Endothelial cell of umbilical vein (primary cell): ENCODE measurements around the gene RIPK3.

Experiments used
- EZH2 ChIP-seq: IDR thresholded peaks from 2 replicates; pipeline ENCODE4 v1.6.1; 2012; ENCODE audit warnings: borderline replicate concordance, low read depth, mild to moderate bottlenecking, moderate library complexity, low read length, inconsistent platforms; ENCODE audit not compliant: severe bottlenecking
- FOS ChIP-seq: IDR thresholded peaks from 2 replicates; pipeline ENCODE4 v1.6.1; 2011; ENCODE audit warnings: mild to moderate bottlenecking, low read length, moderate library complexity, borderline replicate concordance; ENCODE audit not compliant: insufficient read depth
- GATA2 ChIP-seq: IDR thresholded peaks from 2 replicates; pipeline ENCODE4 v1.7.0; 2011; ENCODE audit warnings: low read depth, mild to moderate bottlenecking, moderate library complexity, mixed read lengths, low read length; ENCODE audit not compliant: insufficient read length, insufficient read depth
- JUN ChIP-seq: IDR thresholded peaks from 2 replicates; pipeline ENCODE4 v1.6.1; 2011; ENCODE audit warnings: borderline replicate concordance, low read depth; ENCODE audit not compliant: insufficient read length, insufficient read depth
- MYC ChIP-seq: IDR thresholded peaks from one replicate; pipeline ENCODE4 v1.6.1; 2011; ENCODE audit warnings: mild to moderate bottlenecking, low read depth, low read length
- POLR2A ChIP-seq: IDR thresholded peaks from 2 replicates; pipeline ENCODE4 v1.6.1; 2012; ENCODE audit warnings: low read depth, mild to moderate bottlenecking, control low read depth, low read length
- POLR2AphosphoS5 ChIP-seq: IDR thresholded peaks from 2 replicates; pipeline ENCODE4 v1.6.1; 2012; ENCODE audit warnings: low read depth, mild to moderate bottlenecking, control low read depth, low read length, moderate library complexity; ENCODE audit not compliant: insufficient read depth
- TF ChIP-seq, protein P1 (sequence below), 2 donors: IDR thresholded peaks; 1 replicate in 1 of 2; 2 replicates in 1 of 2; pipeline ENCODE4 v1.5.1; 2011; ENCODE audit warnings: low read length in 2 of 2, mild to moderate bottlenecking in 2 of 2, moderate library complexity in 2 of 2, control low read depth in 1 of 2, inconsistent platforms in 1 of 2, low read depth in 1 of 2; ENCODE audit not compliant: insufficient read depth in 1 of 2; ENCODE audit errors: extremely low read depth in 1 of 2
- TF ChIP-seq, protein P2 (sequence below): IDR thresholded peaks from 2 replicates; pipeline ENCODE4 v1.6.1; 2011; ENCODE audit not compliant: insufficient read depth, insufficient read length

DNA sequence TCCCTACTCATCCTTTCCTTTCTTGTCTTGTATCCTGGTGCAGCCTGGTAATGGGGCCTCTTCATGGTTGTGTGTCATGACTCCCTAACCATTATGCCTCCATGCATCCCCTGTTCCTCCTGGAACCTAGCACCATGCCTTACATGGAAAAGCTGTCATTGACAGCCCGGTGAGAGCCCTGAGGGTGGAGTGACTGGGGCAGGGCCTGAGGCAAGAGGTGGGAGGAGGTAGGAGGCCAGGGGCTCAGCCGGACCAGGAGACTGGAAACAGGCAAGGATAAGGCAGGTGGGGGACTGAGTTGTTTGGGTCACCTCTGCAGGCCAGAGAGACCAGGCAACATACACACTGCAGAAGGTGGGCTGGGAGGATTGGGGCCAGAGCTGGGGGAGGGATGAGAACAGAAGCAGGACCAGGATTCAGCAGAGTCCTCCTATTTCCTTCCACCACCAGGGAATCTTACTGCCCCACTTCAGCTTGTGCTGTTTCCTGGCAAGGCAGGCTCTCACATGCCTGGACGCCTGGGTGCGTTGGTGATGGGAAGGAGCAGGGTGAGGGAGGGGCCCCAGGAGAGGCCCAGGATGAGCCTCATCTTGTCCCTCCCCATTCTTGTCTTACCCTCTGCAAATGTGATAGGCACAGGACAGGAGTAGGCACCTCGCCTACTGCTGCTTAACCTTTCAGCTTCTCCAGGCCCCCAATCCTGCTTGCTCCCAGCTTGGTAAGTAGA, 30.1 kb downstream of the RIPK3 start, which contains the start of gene LTB4R2:
- TF ChIP-seq, protein P1, sequence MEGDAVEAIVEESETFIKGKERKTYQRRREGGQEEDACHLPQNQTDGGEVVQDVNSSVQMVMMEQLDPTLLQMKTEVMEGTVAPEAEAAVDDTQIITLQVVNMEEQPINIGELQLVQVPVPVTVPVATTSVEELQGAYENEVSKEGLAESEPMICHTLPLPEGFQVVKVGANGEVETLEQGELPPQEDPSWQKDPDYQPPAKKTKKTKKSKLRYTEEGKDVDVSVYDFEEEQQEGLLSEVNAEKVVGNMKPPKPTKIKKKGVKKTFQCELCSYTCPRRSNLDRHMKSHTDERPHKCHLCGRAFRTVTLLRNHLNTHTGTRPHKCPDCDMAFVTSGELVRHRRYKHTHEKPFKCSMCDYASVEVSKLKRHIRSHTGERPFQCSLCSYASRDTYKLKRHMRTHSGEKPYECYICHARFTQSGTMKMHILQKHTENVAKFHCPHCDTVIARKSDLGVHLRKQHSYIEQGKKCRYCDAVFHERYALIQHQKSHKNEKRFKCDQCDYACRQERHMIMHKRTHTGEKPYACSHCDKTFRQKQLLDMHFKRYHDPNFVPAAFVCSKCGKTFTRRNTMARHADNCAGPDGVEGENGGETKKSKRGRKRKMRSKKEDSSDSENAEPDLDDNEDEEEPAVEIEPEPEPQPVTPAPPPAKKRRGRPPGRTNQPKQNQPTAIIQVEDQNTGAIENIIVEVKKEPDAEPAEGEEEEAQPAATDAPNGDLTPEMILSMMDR (IDR thresholded peaks at IDR 0.05; ENCODE audit: extremely low read depth in 1 of 2, insufficient read depth in 1 of 2, low read depth in 1 of 2, low read length in 2 of 2): no peak
- TF ChIP-seq POLR2A (no peak), EZH2 (no peak), MYC (no peak), POLR2AphosphoS5 (no peak), JUN (no peak), GATA2 (no peak), FOS (no peak)
- TF ChIP-seq, protein P2, sequence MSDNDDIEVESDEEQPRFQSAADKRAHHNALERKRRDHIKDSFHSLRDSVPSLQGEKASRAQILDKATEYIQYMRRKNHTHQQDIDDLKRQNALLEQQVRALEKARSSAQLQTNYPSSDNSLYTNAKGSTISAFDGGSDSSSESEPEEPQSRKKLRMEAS: no peak
